OCI-LY7 (cell line): ENCODE measurements around the gene ZPR1.

Experiments used
- CTCF ChIP-seq: fragments of 200-600 bp; sonication (generic); conservative IDR thresholded peaks from 2 replicates; pipeline ENCODE4 v1.5.1; 2014; ENCODE audit warnings: mild to moderate bottlenecking, antibody characterized with exemption, low read length, moderate library complexity, mixed read lengths
- EZH2phosphoT487 ChIP-seq: fragments of 200-600 bp; sonication (generic); IDR thresholded peaks from 2 replicates; pipeline ENCODE4 v1.6.1; 2018; ENCODE audit warnings: low read depth, borderline replicate concordance, mild to moderate bottlenecking, mixed run types, antibody characterized with exemption, low read length, moderate library complexity, mixed read lengths

GRCh38 chr11:116798368-116798767, 10.5 kb upstream of the ZPR1 start:
- TF ChIP-seq CTCF (no peak), EZH2phosphoT487 (no peak)
